Activated naive CD4-positive, alpha-beta T cell treated with anti-CD3 and anti-CD28 coated beads for 36 hours (primary cell): ENCODE measurements around the gene CUEDC1. TPM values are rescaled to one million over a fixed set of nuclear protein-coding genes. Genes with fewer than 3 reads are reported as not detected.

ENCODE experiments used
- CTCF ChIA-PET: fragments of 350-600 bp; sonication (Branson Sonifier 250); formaldehyde crosslinking; loops from one replicate; lab custom pipeline; 2021; ENCODE audit warnings: antibody characterized with exemption; lab: Charles Lee
- DNase-seq: peaks from one replicate; pipeline ENCODE4 v3.0.0-alpha.2; 2020
- H3K27ac Mint-ChIP-seq: one replicate; pipeline ENCODE4 v1.8.0; 2021; ENCODE audit warnings: mild to moderate bottlenecking, mixed read lengths
- H3K27me3 Mint-ChIP-seq: one replicate; pipeline ENCODE4 v1.8.0; 2021; ENCODE audit warnings: low read depth, mixed read lengths
- H3K36me3 Mint-ChIP-seq: one replicate; pipeline ENCODE4 v1.8.0; 2021; ENCODE audit warnings: low read depth, mixed read lengths
- H3K4me1 Mint-ChIP-seq: one replicate; pipeline ENCODE4 v1.8.0; 2021; ENCODE audit warnings: low read depth, mixed read lengths
- H3K4me3 Mint-ChIP-seq: one replicate; pipeline ENCODE4 v1.8.0; 2021; ENCODE audit warnings: mild to moderate bottlenecking, moderate library complexity, mixed read lengths
- H3K9me3 Mint-ChIP-seq: one replicate; pipeline ENCODE4 v1.8.0; 2021; ENCODE audit warnings: mixed read lengths
- intact Hi-C: fragments of 100-400 bp; cut with micrococcal nuclease; formaldehyde crosslinking; loops from one replicate; pipeline ENCODE4 v1.15.1; 2023
- total RNA-seq, 2 experiments: library from RNA; stranded (reverse); gene quantifications; one replicate each; pipeline ENCODE4 v1.2.3, GENCODE V29; 2021

CUEDC1 gene
- total RNA-seq, 2 experiments from 2014 or later: 0.47 to 0.69 TPM

- intact Hi-C loops: no loop called here
- no peak overlapping the region for H3K27ac Mint-ChIP-seq
- no peaks in the 10 kb centered on the region for H3K36me3 Mint-ChIP-seq
- CTCF ChIA-PET: interaction anchor here (1.0 to 1.4 kb wide), 3 partner anchors 30 to 46 kb away, joined by 3 to 5 read pairs (median 4); no protein-coding TSS in a partner anchor
- H3K27me3 Mint-ChIP-seq: peaks cover 25% of the 10 kb centered on the region
- no peaks in the 10 kb centered on the region for H3K9me3 Mint-ChIP-seq
- peaks cover 37% of the 10 kb centered on the region for H3K4me1 Mint-ChIP-seq
- no peak overlapping the region for H3K4me3 Mint-ChIP-seq
- no peak for DNase-seq
Observed at GRCh38 chr17:57953219-57953618, 2.0 kb downstream of the CUEDC1 start.

DNA sequence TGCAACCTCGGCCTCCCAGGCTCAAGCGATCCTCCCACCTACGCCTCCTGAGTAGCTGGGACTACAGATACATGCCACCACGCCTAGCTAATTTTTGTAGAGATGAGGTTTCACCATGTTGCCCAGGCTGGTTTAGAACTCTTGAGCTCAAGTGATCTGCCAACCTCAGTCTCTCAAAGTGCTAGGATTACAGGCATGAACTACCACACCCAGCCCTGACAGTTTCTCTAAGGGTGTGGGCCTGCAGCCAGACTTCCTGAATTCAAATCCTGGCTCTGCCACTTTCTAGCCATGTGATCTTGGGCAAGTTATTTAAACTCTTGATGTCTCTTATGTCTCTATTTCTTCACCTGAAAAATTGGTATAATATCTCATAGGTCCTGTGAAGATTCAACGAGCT, 5.6 kb downstream of the CUEDC1 start:
- Mint-ChIP-seq H3K4me3 (no peak overlapping the region), H3K36me3 (no peaks in the 10 kb centered on the region), H3K4me1 (peaks cover 37% of the 10 kb centered on the region), H3K9me3 (no peaks in the 10 kb centered on the region), H3K27me3 (peaks cover 9% of the 10 kb centered on the region), H3K27ac (no peak overlapping the region)
- CTCF ChIA-PET: interaction anchor here (0.6 to 2.3 kb wide), 4 partner anchors 15 to 103 kb away, joined by 3 to 8 read pairs (median 4); no protein-coding TSS in a partner anchor
- intact Hi-C loops: loop anchor here (2.0 kb wide), 1 partner anchor 37 kb away; no protein-coding TSS in a partner anchor
- DNase-seq: no peak

DNA sequence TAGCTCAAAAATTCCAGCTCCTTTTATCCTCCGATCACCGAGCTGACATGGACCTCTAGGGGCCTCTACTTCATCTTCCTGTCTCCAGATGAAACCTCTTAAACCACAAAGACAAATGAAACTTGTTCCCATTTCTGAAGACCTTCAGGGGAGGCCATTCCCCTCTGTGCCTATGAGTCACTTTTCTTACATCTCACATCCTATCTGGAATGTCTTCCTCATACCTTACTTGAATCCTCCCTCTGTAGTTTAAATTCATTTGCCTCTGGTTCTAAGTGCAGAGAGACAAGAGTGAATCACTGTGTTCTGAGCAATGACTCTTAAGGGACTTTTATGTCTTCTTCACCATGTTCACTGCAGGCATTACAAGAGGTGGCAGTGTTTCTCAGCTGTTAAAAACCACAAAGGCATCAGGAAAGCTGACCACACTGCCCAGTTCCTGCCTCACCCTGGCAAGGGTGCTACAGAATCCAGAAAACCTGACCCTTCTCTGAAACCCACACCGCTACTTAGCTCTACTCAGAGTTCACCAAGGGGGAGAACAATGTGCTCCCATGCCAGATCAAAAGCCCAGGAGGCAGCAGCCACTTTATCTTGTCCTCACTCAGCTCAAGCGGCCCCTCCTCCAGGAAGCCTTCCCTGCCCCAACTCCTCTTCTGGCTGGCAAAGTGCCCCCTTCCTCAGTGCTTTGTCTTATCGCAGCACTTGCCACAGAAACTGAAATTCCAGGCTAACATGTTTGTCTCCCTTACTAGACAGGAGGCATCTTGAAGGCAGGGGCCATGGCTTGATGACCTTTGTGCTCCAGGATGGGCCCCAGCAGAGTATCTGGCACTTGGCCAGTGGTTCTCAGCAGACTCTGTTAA, 6.4 kb downstream of the CUEDC1 start:
- no peak overlapping the region for H3K27ac Mint-ChIP-seq
- CTCF ChIA-PET: interaction anchor here (0.6 to 2.5 kb wide), 8 partner anchors 16 to 224 kb away, joined by 3 to 13 read pairs (median 4); no protein-coding TSS in a partner anchor
- DNase-seq: peak; percentile 33
- H3K4me3 Mint-ChIP-seq: no peak overlapping the region
- H3K36me3 Mint-ChIP-seq: no peaks in the 10 kb centered on the region
- H3K9me3 Mint-ChIP-seq: no peaks in the 10 kb centered on the region
- intact Hi-C loops: loop anchor here (2.0 kb wide), 1 partner anchor 38 kb away; no protein-coding TSS in a partner anchor
- peaks cover 4% of the 10 kb centered on the region for H3K27me3 Mint-ChIP-seq
- H3K4me1 Mint-ChIP-seq: peaks cover 34% of the 10 kb centered on the region

DNA sequence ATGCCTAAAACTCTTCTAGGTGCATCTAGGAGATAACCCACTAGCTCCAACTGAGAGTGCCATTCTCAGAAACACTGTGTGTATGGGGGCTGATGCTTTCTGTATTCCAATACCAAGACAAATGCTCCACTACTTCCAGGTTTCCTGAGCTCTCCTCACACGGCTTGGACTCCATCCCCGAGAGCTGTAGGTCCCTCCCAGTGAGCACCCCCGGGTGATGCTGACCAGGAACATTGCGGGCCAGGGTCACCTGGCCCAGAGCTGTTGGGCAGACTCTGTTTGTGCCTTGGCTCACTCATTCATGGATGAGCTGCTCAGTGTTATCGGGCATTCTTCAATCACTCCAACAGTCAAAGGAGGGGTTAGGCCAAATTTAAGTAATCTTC, 7.0 kb downstream of the CUEDC1 start:
- Mint-ChIP-seq H3K27ac (no peak overlapping the region), H3K36me3 (no peaks in the 10 kb centered on the region), H3K9me3 (no peaks in the 10 kb centered on the region), H3K4me1 (peaks cover 34% of the 10 kb centered on the region), H3K4me3 (no peak overlapping the region), H3K27me3 (no peaks in the 10 kb centered on the region)
- intact Hi-C loops: loop anchor here (2.0 kb wide), 1 partner anchor 39 kb away; no protein-coding TSS in a partner anchor
- CTCF ChIA-PET: interaction anchor here (0.6 to 2.5 kb wide), 5 partner anchors 8 to 225 kb away, joined by 3 to 13 read pairs (median 6); no protein-coding TSS in a partner anchor
- DNase-seq: no peak

- no peak overlapping the region for H3K4me3 Mint-ChIP-seq
- CTCF ChIA-PET: interaction anchor here (0.6 to 2.5 kb wide), 6 partner anchors 9 to 160 kb away, joined by 3 to 13 read pairs (median 4); partner anchors contain the start of gene SRSF1
- DNase-seq: no peak
- no peaks in the 10 kb centered on the region for H3K27me3 Mint-ChIP-seq
- intact Hi-C loops: no loop called here
- no peak overlapping the region for H3K27ac Mint-ChIP-seq
- H3K9me3 Mint-ChIP-seq: no peaks in the 10 kb centered on the region
- H3K36me3 Mint-ChIP-seq: no peaks in the 10 kb centered on the region
- H3K4me1 Mint-ChIP-seq: peaks cover 34% of the 10 kb centered on the region
Observed at GRCh38 chr17:57947369-57947768, 7.8 kb downstream of the CUEDC1 start.

- Mint-ChIP-seq H3K9me3 (no peaks in the 10 kb centered on the region), H3K27me3 (no peaks in the 10 kb centered on the region), H3K4me3 (peak overlapping the region; percentile 20), H3K4me1 (peaks cover 34% of the 10 kb centered on the region), H3K36me3 (no peaks in the 10 kb centered on the region), H3K27ac (no peak overlapping the region)
- CTCF ChIA-PET: interaction anchor here (0.6 to 2.5 kb wide), 6 partner anchors 10 to 160 kb away, joined by 3 to 13 read pairs (median 4); partner anchors contain the start of gene SRSF1
- peak; percentile 31 for DNase-seq
- intact Hi-C loops: no loop called here
Observed at GRCh38 chr17:57946798-57947358, 8.3 kb downstream of the CUEDC1 start.

GRCh38 chr17:57945996-57946797, 9.0 kb downstream of the CUEDC1 start:
- Mint-ChIP-seq H3K4me3 (peak overlapping the region; percentile 20), H3K4me1 (peaks cover 34% of the 10 kb centered on the region), H3K27ac (no peak overlapping the region), H3K36me3 (no peaks in the 10 kb centered on the region), H3K27me3 (no peaks in the 10 kb centered on the region), H3K9me3 (no peaks in the 10 kb centered on the region)
- CTCF ChIA-PET: interaction anchor here (0.7 to 2.5 kb wide), 4 partner anchors 51 to 144 kb away, joined by 3 to 13 read pairs (median 4); no protein-coding TSS in a partner anchor
- no peak for DNase-seq
- intact Hi-C loops: no loop called here

GRCh38 chr17:57944908-57945307, 10.3 kb downstream of the CUEDC1 start:
- Mint-ChIP-seq H3K9me3 (no peaks in the 10 kb centered on the region), H3K27me3 (no peaks in the 10 kb centered on the region), H3K27ac (no peak overlapping the region), H3K4me1 (peaks cover 35% of the 10 kb centered on the region), H3K36me3 (no peaks in the 10 kb centered on the region), H3K4me3 (no peak overlapping the region)
- no peak for DNase-seq
- intact Hi-C loops: no loop called here
- CTCF ChIA-PET: no interaction called here

GRCh38 chr17:57943645-57944044, 11.6 kb downstream of the CUEDC1 start:
- CTCF ChIA-PET: no interaction called here
- intact Hi-C loops: no loop called here
- DNase-seq: no peak
- H3K27ac Mint-ChIP-seq: no peak overlapping the region
- peaks cover 3% of the 10 kb centered on the region for H3K27me3 Mint-ChIP-seq
- H3K36me3 Mint-ChIP-seq: no peaks in the 10 kb centered on the region
- no peak overlapping the region for H3K4me3 Mint-ChIP-seq
- no peaks in the 10 kb centered on the region for H3K9me3 Mint-ChIP-seq
- peaks cover 31% of the 10 kb centered on the region for H3K4me1 Mint-ChIP-seq

GRCh38 chr17:57943140-57943539, 12.1 kb downstream of the CUEDC1 start:
- peaks cover 3% of the 10 kb centered on the region for H3K27me3 Mint-ChIP-seq
- H3K27ac Mint-ChIP-seq: no peak overlapping the region
- H3K36me3 Mint-ChIP-seq: no peaks in the 10 kb centered on the region
- intact Hi-C loops: no loop called here
- DNase-seq: no peak
- H3K4me3 Mint-ChIP-seq: no peak overlapping the region
- CTCF ChIA-PET: no interaction called here
- H3K4me1 Mint-ChIP-seq: peaks cover 26% of the 10 kb centered on the region
- no peaks in the 10 kb centered on the region for H3K9me3 Mint-ChIP-seq

DNA sequence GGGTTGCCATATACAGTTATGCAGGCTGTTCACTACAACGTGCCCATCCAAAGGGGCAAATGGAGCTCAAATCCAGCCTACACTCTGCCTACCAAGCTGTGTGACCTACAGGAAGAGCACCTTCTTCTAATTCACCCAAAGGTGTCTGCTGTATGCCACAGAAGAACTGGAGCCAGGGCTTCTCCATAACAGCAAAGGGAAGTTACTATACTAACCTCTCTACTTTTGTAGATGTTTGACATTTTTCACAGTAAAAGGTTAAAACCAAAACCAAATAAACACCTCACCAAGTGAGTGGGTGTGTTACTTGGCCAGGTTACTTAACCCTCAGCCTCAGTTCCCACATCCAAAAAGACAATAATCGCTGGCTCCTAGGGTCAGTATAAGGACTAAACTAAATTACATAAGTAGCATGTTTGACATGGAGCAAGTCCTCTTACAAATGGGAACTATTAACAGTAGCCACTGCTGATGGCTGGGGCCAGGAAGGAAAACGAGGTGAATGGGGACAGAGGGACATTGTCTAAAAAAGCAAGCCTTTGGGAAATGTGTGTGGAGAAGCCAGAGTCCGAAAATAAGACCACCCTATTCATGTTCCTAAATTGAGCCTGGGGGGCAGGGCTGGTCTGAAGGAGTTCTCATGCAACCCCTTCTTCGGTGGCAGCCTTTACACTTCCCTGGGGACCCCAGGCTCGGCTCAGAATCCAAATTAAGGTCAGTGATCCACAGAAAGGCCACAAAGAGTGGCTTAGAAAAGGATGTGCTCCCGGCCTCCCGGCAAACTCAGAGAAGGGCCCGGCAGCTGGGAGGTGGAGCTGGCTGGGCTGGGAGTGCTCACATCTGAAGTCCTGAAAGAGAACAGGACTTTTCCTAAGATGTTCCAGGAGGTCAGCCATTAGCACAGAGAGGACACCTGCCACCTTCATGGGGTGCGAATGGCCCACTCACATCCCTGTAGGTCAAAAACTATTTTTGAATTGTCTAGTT, 13.5 kb downstream of the CUEDC1 start:
- intact Hi-C loops: no loop called here
- H3K36me3 Mint-ChIP-seq: no peaks in the 10 kb centered on the region
- CTCF ChIA-PET: no interaction called here
- no peak for DNase-seq
- no peak overlapping the region for H3K27ac Mint-ChIP-seq
- peaks cover 18% of the 10 kb centered on the region for H3K4me1 Mint-ChIP-seq
- peaks cover 3% of the 10 kb centered on the region for H3K27me3 Mint-ChIP-seq
- H3K9me3 Mint-ChIP-seq: no peaks in the 10 kb centered on the region
- H3K4me3 Mint-ChIP-seq: no peak overlapping the region
